GM18858 (cell line): ENCODE results near the gene SNED1.
"Not testable (repeated sequence)": the region's sequence is repeated elsewhere in the genome, so short reads cannot be mapped to it uniquely, and the experiment has no call there.

ENCODE experiments used
- ATAC-seq: cut with Tn5 transposase; IDR thresholded peaks from one replicate; pipeline ENCODE4 v1.9.1; 2021; ENCODE audit not compliant: unreplicated experiment

Gene SNED1

DNA sequence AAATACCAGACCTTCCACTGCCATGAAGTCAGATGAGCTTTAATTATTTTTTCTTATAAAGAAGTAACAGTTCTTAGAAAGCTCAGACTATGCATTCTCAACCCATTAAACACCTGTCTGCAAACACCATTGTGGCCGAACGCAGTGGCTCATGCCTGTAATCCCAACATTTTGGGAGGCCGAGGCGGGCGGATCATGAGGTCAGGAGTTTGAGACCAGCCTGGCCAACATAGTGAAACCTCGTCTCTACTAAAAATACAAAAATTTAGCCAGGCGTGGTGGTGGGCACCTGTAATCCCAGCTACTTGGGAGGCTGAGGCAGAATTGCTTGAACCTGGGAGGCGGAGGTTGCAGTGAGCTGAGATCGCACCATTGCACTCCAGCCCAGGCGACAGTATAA, 106.2 kb downstream of the SNED1 start:
- ATAC-seq = not testable (repeated sequence)

DNA sequence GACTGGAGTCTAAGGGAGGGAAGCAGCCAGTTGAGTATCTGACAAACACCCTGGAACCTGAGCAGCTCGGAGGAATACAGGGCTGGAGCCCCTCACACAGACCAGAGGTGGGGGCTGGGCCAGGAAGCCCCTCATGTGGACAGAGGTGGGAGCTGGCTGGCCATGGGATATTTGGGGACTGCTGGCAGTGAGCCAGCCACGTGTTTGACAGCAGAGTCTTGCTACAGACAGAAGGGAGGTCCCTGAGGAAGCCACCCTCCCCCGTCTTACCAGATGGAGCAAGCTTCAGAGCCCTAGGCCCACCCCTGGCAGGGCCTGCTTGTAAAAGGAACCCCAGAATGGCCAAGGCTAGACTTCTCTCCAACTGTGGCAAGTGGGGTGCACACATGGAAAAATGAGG, 107.2 kb downstream of the SNED1 start:
- no peak for ATAC-seq

DNA sequence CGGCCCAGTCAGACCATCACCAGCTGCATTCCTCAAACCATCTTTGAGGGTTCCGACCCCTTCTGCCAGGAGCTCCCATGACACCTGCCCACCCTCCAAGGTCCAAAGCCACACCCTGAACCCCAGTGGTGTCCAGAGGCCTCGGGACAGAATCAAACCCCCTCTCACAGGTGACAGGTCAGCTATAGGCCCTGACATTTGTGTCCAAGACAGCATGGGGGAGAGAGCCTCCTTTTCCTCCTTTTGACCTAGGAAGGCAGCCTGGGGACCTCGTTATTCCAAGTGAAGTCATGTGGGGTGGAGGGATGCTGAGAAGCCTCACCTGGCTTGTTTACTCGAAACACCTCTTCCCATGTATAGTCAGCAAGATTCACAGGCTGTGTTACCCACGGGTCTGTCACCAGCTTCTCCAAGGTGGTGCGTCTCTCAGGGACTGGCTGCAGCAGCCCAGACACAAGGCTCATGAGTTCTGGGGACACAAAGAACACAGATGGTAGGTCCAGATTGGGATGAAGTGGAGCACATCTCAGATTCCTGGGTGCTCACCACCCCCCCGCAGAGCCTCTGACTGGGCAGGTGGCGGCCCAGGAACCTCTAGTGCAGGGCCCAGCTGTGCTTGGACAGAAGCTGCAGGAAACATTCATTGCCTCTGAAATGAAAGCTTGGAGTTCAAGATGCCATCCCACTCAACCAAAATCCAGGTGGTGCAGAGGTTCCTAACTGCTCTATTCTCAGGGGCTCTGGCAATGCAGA, 108.8 kb downstream of the SNED1 start:
- ATAC-seq = no peak

DNA sequence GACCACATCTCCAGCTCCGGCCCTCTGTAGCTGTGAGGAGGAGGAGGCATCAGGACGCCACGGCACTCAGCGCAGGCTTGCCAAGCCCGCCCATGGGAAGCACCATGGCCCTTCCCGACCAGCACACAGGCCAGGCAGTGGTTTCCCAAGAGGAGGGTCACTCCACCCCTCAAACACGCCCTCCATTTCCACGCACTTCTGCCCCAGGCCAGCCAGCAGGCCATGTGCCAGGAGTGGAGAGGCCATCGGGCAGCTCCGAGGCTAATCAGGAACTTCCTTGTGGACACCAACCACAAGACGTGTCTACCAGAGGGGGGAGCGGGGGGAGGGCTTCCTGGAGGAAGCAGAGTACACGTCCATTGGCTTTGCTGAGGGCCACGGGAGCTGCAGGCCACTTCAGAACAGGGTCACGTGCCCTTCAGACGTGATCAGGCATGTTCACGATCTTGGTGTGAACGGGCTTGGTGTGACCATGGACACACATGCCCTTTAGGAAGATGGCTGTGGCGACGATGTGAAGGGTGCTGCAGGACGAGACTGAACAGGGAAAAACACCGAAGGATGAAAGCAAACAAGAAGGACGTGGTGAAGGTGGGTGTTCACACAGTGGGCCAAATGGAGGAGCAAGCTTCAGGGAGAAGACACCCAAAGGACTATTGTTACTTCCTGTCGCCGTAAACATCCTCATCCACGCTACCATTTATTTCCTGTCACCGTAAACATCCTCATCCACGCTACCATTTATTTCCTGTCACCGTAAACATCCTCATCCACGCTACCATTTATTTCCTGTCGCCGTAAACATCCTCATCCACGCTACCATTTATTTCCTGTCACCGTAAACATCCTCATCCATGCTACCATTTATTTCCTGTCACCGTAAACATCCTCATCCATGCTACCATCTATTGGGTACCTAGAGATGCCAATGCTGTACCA, 110.1 kb downstream of the SNED1 start:
- no peak for ATAC-seq

DNA sequence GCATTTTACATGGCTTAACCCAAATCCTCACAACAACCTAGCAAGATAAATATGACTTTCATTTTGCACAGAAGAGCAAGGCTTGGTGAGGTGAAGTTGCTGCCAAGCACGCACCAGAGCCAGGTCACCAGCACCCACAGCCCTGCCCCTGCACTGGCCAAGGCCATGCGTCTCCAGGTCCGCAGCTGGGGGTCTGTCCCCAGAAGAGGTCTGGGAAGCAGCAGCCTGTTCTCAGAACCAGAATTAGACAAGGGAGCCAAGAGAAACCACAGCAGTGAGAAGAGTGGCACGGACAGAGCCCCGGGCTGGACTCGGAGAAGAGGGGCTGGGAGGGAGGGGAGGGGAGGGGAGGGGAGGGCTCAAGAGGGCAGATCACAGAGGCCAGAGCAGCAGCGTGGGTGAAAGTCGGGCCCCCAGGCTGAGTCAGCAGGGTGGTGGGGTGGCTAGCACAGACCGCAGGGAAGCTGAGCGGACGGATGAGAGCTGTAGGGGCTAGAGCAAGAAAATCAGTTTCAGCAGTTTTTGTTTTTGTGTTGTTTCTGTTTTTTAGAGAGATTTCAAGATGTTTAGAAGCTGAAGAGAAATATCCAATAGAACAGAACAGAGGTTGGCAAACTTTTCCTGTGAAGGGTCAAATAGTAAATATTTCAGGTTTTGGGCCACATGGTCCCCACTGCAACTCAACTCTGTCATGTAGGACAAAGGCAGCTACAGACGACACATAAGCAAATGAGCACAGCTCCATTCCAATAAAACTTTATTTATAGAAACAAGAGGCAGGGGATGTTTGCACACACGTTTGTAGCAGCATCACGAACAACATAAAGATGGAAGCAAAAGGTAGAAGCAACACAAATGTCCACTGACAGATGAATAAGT, 111.0 kb downstream of the SNED1 start:
- no peak for ATAC-seq

DNA sequence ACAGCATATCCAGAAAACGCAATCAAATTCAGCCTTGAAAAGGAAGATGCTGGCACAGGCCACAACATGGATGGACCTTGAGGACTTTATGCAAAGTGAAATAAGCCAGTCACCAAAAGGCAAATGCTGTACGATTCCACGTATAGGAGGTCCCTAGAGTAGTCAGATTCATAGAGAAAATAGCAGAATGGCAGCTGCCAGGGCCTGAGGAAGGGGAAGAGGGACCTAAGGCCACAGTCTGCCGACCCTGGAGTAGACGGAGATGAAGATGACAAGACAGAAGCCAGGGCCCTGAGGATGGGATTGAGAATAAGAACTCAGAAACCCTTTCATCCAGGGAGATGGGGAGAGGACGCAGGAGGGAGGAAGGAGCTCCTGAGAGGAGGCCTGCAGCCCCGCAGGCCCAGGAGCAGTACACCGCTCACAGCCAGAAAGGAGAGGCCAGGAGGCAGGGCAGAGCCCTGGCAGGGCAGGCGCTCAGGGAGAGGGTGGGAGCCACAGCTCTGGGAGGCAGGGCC, 111.7 kb downstream of the SNED1 start:
- no peak for ATAC-seq

DNA sequence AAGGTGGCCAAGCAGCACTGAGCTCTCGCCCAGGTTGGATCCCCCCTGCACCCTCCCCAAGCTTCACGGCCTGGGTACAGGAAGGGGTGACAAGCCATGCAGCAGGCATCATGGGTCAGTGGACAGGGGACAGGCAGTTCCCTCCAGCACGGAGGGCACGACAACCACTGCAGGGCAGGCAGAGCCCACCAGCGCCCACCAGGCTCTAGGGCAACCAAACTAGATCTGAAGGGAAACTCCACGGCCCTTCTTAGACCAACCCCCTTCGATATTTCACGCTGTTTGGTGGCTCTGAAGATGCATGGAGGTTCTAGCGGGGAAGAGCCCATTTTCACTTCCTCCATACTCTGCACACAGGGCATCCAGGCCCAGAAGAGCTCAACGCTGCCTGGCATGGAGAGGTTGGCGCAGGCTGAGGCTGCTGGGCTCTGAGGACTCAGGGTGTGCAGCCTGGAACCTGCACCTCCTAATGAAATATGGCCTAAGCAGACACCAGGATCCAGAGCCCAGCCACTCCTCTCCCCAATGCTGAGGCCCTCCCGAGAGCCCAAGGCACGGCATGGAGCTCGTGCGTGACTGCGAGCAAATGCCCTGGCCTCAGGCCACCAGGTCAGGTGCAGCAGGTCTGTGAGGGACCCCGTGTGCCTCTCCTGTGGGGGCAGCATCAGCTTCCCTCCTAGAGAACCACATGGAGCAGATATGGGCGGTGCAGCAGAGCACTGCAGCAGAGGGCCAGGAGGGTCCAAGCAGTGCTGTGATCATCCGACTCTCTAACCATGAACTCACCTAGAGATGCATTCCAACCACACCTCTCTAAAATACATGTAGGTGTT, 112.4 kb downstream of the SNED1 start:
- ATAC-seq = no peak

DNA sequence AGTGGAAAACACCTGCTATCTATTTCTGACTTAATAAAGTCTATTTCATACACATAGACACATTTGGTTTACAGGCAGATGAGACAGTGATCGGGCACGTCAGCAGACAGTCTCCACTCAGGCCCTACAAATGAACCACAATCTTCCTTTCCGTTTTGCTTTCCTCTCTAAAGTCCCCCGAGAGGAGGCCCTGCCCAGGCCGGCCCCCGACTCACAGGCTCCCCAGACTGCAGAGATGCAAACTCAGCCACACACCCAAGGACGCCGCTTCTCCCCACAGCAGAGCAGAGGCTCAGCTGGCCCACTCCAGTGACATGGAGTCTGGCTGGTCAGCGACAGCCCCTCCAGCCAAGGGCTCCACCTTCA, 113.0 kb downstream of the SNED1 start:
- no peak for ATAC-seq

DNA sequence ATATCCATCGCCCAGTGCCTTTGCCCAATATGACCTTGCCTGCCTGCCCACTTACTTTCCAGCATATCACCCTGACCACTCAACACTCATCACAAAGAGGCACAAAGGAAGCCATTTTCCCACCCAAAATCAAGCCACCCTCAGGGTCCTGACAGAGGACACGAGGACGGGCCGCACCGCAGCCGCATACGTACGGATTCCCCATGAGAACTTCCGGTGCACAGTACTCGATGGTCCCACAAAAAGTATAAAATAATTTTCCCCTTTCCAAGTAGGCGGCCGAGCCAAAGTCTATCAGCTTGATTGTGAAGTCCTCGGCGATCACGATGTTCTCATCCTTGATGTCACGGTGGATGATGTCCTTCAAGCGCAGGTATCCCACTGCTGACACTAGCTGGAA, 113.6 kb downstream of the SNED1 start:
- no peak for ATAC-seq

DNA sequence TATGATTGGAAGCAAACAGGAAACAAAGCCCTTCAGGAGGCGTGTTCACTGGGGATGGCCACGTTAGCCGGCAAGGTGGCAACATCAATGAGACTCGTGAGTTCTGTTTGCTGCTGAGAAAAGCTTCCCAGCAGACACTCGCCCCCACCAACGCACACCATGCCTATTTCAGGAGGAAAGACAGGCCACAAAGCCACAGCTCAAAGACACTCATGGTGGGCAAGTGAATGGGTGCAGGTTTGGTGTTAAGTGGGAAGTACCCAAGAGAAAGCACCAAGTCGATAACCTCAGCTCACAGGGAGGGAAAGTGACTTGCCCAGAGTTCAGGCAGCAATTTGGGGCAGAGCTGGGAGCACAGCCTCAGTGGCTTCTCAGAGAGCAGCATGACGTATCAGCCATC, 114.2 kb downstream of the SNED1 start:
- no peak for ATAC-seq

DNA sequence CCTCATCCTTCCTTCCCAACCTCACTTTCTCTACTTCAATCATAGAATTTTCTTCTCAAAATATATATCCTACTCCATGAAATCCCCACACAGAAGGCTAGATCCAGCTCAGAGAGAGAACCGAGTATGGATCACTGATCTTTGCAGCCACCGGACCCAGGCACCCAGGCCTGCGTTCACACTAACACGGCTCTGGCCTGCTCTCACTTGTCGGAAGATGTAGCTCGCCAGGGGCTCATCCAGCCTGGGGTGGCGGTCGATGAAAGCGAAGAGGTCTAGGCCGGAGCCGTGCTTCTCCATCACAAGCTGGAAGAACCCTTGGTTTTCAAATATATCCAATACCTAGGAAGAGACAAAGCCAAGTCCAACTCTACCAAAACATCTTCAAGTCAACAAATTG, 116.4 kb downstream of the SNED1 start:
- ATAC-seq = no peak

DNA sequence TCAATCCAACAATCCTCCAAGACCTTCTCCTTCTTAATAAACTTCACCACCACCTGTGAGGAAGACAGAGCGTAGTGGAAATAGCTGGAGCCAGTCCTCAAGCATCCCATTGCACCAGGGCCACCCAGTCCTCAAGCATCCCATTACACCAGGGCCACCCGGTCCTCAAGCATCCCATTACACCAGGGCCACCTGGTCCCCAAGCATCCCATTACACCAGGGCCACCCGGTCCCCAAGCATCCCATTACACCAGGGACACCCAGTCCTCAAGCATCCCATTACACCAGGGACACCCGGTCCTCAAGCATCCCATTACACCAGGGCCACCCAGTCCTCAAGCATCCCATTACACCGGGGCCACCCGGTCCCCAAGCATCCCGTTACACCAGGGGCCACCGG, 116.9 kb downstream of the SNED1 start:
- no peak for ATAC-seq

DNA sequence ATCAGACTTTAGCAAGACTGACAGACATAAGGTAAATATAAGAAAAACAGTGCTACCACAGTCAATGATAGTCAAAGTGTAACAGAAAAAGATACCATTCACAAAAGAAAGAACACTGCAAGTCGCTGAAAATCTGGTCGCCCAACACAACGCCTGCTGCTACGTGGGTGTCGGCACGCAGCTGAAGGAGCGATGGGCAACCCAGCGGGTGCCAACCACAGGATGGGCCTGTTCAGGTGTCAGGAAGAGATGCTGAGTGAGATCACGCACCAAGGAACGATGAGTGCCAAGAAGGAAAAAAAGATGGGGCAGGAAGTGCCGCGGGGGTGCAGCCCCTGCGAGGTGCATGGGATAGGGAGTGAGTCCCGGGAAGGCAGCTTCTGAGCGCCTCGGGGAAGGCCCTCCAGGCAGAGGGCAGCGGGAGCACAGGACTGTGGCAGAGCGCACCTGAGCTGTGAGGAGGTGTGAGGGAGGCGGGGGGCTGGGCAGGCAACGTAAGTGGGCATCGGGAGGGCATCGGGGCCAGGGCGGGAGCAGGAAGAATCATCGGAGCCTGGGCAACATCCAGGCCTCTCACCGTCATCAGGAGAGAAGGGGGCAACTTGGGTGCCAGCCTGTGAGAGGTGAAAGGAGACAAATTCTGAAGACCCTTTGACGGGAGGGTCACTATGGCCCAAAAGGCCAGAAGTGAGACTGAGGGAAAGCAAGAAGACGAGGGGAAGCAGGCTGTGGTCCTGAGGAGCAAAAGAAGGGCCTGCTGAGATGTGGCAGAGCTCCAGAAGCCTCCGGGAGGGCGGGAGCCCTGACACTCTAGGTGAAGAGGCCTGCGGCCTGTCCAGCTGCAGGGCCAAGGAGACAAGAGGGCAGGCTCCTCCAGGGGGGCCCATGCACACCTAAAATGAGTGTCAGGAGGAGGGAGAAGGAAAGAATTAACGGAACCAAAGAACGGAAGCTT, 118.5 kb downstream of the SNED1 start:
- no peak for ATAC-seq

DNA sequence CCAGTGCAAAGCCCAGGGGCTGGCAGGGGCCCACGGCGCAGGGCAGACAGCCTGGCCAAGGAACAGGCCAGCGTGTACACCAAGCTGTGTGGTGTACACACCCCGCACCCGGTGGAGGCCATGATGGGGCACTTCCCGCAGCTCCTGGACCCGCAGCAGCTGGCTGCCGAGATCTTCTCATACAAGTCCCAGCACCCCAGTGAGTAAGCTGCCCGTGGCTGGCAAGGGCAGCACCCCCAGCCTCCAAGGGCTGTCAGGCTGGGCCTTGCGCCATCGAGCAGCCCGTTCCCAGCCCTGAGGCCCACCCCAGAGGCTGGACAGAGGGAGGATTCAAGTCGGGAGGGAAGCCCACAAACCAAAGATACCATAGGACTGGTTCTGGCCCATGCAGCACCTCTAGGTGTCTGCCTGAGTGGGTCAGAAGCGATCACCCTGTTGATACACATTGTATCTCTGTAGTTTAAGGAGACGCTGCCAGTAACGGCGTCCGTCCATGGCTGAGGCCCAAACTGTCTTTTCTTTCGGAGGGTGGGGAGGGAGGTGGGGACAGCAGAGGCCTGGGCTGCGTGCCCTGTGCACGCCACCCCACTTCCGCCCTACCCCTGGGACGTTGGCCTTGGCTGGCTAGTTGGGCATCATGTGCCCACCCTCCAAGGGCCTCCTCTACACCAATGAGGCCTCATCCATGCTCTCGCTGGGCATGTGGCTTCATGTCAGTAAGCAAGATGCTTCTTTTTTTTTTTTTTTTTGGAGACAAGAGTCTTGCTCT, 120.5 kb downstream of the SNED1 start:
- no peak for ATAC-seq

DNA sequence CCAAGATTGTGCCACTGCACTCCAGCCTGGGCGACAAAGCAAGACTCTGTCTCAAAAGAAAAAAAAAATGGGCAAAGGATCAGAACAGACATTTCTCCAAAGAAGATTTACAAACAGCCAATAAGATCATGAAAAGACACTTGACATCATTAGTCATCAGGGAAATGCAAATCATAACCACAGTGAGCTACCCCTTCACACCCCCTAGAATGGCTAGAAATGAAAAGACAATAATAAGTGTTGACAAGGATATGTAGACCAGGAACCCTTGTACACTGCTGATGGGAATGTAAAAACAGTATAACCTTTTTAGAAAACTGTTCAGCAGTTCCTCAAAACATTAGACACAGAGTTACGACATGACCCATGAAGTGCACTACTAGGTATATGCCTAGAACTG, 122.0 kb downstream of the SNED1 start:
- no peak for ATAC-seq

DNA sequence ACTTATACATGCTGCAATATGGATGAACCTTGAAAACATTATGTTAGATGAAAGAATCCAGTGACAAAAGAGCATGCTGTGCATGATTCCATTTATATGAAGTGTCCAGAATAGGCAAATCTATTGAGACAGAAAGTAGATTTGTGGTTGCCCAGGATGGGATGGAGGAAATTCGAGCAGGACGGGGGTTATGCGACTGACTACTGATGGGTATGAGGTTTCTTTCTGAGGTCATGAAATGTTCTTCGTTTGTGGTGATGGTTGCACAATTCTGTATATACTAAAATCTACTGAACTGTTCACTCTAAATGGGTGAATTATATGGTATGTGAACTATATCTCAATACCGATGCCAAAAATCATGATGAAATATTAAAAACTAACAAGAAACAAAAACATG, 122.6 kb downstream of the SNED1 start:
- no peak for ATAC-seq

DNA sequence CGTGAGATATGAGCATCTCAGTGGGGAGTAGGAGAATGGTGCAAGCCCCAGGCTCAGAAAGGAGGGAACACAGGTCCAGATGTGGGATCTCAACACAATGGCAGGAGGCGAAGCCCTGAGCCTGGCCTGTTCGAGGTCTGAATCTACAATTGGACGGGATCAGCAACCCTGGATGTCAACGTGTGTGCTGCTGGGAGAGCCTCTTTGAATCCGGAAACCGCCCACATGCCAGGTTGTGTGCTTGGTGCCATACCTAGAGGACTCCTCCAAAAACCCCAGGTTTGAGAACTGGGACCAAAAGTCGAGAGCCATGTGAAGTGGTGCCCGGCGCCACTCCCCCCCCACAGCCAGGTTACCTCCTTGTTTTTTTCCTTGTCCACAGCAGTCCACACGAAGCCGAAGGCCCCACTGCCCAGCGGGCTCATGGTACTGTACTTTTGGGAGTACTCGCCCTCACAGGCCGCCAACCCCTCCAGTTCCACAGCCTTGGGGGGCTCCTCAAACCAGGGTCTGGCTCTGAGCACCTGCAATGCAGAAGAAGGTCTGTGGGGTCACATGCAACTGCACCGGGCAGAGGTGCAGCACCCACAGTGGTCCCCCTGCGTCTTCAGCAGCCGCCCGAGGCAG, 124.1 kb downstream of the SNED1 start:
- ATAC-seq = no peak
